Measurements from ENCODE around the gene ZCCHC2.

The ZCCHC2 gene

GRCh38 chr18:62525608-62526007 is 2.8 kb downstream of the ZCCHC2 start:
- peak overlapping the region; percentile 88 for H3K4me2 ChIP-seq
- H3K27me3 ChIP-seq (ENCODE audit: insufficient read depth, low read depth): peaks cover 7% of the 10 kb centered on the region; the same call in 1 of the 2 replicates
- TF ChIP-seq, protein P1, sequence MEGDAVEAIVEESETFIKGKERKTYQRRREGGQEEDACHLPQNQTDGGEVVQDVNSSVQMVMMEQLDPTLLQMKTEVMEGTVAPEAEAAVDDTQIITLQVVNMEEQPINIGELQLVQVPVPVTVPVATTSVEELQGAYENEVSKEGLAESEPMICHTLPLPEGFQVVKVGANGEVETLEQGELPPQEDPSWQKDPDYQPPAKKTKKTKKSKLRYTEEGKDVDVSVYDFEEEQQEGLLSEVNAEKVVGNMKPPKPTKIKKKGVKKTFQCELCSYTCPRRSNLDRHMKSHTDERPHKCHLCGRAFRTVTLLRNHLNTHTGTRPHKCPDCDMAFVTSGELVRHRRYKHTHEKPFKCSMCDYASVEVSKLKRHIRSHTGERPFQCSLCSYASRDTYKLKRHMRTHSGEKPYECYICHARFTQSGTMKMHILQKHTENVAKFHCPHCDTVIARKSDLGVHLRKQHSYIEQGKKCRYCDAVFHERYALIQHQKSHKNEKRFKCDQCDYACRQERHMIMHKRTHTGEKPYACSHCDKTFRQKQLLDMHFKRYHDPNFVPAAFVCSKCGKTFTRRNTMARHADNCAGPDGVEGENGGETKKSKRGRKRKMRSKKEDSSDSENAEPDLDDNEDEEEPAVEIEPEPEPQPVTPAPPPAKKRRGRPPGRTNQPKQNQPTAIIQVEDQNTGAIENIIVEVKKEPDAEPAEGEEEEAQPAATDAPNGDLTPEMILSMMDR (conservative IDR thresholded peaks at IDR 0.05; ENCODE audit: low read depth, low read length): no peak
- peak overlapping the region; percentile 78 for H2AFZ ChIP-seq (ENCODE audit: low read depth)
- no peaks in the 10 kb centered on the region for H4K20me1 ChIP-seq (ENCODE audit: insufficient read depth)
- H3K4me3 ChIP-seq (IDR thresholded peaks at IDR 0.05; ENCODE audit: insufficient read depth, low read depth, low read length): no peak overlapping the region
- H3K4me1 ChIP-seq (ENCODE audit: low read depth, poor library complexity, severe bottlenecking): peaks cover 28% of the 10 kb centered on the region
- H3K36me3 ChIP-seq (ENCODE audit: insufficient read depth): no peaks in the 10 kb centered on the region
- H3K27ac ChIP-seq: peak overlapping the region; percentile 64; the same call in 1 of the 2 replicates
- H3K9ac ChIP-seq: peak overlapping the region; percentile 64; the same call in 1 of the 2 replicates
- peaks cover 39% of the 10 kb centered on the region for H3K79me2 ChIP-seq (ENCODE audit: insufficient read depth, low read depth)

GRCh38 chr18:62526098-62527025 is 3.5 kb downstream of the ZCCHC2 start:
- Histone ChIP-seq H3K79me2 (ENCODE audit: insufficient read depth, low read depth) (peaks cover 39% of the 10 kb centered on the region), H3K27ac (peak overlapping the region; percentile 64), H4K20me1 (ENCODE audit: insufficient read depth) (no peaks in the 10 kb centered on the region), H3K27me3 (ENCODE audit: insufficient read depth, low read depth) (peaks cover 3% of the 10 kb centered on the region; the same call in 1 of the 2 replicates), H3K9ac (peak overlapping the region; percentile 64), H3K36me3 (ENCODE audit: insufficient read depth) (no peaks in the 10 kb centered on the region), H3K4me1 (ENCODE audit: low read depth, poor library complexity, severe bottlenecking) (peaks cover 25% of the 10 kb centered on the region), H2AFZ (ENCODE audit: low read depth) (peak overlapping the region; percentile 78), H3K4me2 (peak overlapping the region; percentile 88), H3K4me3 (IDR thresholded peaks at IDR 0.05; ENCODE audit: insufficient read depth, low read depth, low read length) (peak overlapping the region; percentile 51)
- TF ChIP-seq, protein P1 (conservative IDR thresholded peaks at IDR 0.05; ENCODE audit: low read depth, low read length): no peak

DNA sequence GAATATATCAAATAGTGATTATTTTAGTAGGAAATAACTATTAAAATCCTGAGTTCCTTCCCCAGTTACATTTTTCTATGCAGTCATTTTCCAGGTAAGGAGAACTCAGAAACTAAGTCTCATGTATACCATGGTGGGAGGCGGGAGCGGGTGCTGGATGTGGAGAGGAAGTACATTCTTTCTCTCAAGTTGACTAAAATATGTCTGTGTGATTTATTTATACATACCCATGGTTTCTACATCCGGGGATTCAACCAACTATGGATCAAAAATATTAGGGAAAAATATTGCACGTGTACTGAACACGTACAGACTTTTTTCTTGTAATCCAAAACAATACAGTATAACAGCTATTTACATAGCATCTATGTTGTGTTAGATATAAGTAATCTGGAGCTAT is 6.8 kb downstream of the ZCCHC2 start:
- Histone ChIP-seq H3K9ac (no peak overlapping the region), H3K27ac (no peak overlapping the region), H4K20me1 (ENCODE audit: insufficient read depth) (no peaks in the 10 kb centered on the region), H3K4me2 (no peak overlapping the region), H3K27me3 (ENCODE audit: insufficient read depth, low read depth) (no peaks in the 10 kb centered on the region), H3K79me2 (ENCODE audit: insufficient read depth, low read depth) (peaks cover 53% of the 10 kb centered on the region), H3K36me3 (ENCODE audit: insufficient read depth) (no peaks in the 10 kb centered on the region), H3K4me3 (IDR thresholded peaks at IDR 0.05; ENCODE audit: insufficient read depth, low read depth, low read length) (no peak overlapping the region), H3K4me1 (ENCODE audit: low read depth, poor library complexity, severe bottlenecking) (peaks cover 18% of the 10 kb centered on the region), H2AFZ (ENCODE audit: low read depth) (no peak overlapping the region)
- TF ChIP-seq, protein P1 (conservative IDR thresholded peaks at IDR 0.05; ENCODE audit: low read depth, low read length): no peak

GRCh38 chr18:62531078-62531477 is 8.3 kb downstream of the ZCCHC2 start:
- peaks cover 50% of the 10 kb centered on the region for H3K79me2 ChIP-seq (ENCODE audit: insufficient read depth, low read depth)
- H3K4me3 ChIP-seq (IDR thresholded peaks at IDR 0.05; ENCODE audit: insufficient read depth, low read depth, low read length): no peak overlapping the region
- no peak overlapping the region for H3K4me2 ChIP-seq
- no peaks in the 10 kb centered on the region for H3K36me3 ChIP-seq (ENCODE audit: insufficient read depth)
- H3K4me1 ChIP-seq (ENCODE audit: low read depth, poor library complexity, severe bottlenecking): peaks cover 14% of the 10 kb centered on the region
- H4K20me1 ChIP-seq (ENCODE audit: insufficient read depth): no peaks in the 10 kb centered on the region
- no peaks in the 10 kb centered on the region for H3K27me3 ChIP-seq (ENCODE audit: insufficient read depth, low read depth)
- H3K27ac ChIP-seq: no peak overlapping the region
- TF ChIP-seq, protein P1 (conservative IDR thresholded peaks at IDR 0.05; ENCODE audit: low read depth, low read length): no peak
- H3K9ac ChIP-seq: no peak overlapping the region
- H2AFZ ChIP-seq (ENCODE audit: low read depth): no peak overlapping the region

All from KMS-11 (cell line).